Measurements from ENCODE around the gene NR1H4. TPM values are rescaled to one million over a fixed set of nuclear protein-coding genes. Genes with fewer than 3 reads are reported as not detected.

Gene NR1H4
- total and polyA plus RNA-seq, 9 of the 15 experiments (the other 6 are each of a cell fraction or from before 2014, with no cell fraction given): 0.03 TPM; not detected in 8

DNA sequence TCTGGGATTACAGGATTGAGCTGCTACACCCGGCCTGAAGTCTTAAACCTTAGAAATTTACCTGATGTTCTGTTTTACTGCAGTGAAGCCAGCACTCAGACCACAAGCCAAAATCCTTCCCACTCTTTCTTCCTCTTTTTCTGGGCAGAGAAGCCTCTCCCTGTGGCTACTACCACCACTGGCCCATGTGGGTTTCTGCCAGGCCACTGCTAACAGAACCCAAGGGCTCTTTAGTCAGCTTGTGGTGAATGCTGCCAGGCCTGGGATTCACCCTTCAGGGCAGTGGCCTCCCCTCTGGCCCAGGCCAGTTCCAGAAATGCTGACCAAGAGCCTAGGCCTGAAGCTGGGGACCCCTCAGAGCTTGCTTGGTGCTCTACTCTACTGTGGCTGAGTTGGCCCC is 135.1 kb downstream of the NR1H4 start:
- H3K27me3 ChIP-seq (ENCODE audit: control insufficient read depth in 2 of 2, insufficient read depth in 2 of 2, low read length in 2 of 2): no peaks in the 10 kb centered on the region
- intact Hi-C loops (cut with micrococcal nuclease): no loop called here
- no TSS peak for BruUV-seq (replicated peaks)
- ATAC-seq (no peak), FAIRE-seq (no peak), DNase-seq (ENCODE audit: extremely low read depth in 1 of 4, low spot score in 3 of 4) (no peak)
- H3K36me3 ChIP-seq (ENCODE audit: control insufficient read depth, insufficient read depth, low read length): no peaks in the 10 kb centered on the region
- H3K9me1 ChIP-seq (ENCODE audit: control insufficient read depth, insufficient read depth, low read length): no peaks in the 10 kb centered on the region
- CTCF ChIA-PET (ENCODE audit: low intra/inter-chr PET ratio): no interaction called here
- H3K4me3 ChIP-seq: no peak overlapping the region
- H4K20me1 ChIP-seq (replicated peaks; ENCODE audit: control insufficient read depth, insufficient read depth, low read length): no peaks in the 10 kb centered on the region
- H3K79me2 ChIP-seq (ENCODE audit: control insufficient read depth, insufficient read depth, low read length): no peaks in the 10 kb centered on the region
- POLR2A ChIA-PET: no interaction called here
- no peak overlapping the region for H3K27ac ChIP-seq (ENCODE audit: extremely low read depth, low read depth, low read length)
- no peaks in the 10 kb centered on the region; a peak in 1 of 5 replicates for H3K4me1 ChIP-seq (replicated peaks in 1 of 2; ENCODE audit: control insufficient read depth in 2 of 2, insufficient read depth in 2 of 2, low read length in 2 of 2)
- WGBS (ENCODE audit: insufficient coverage, low coverage, missing lambda C conversion rate): 33% methylated on average over 1 of the region's 1 CpG
- no peaks in the 10 kb centered on the region for H3K9me3 ChIP-seq (replicated peaks; ENCODE audit: control insufficient read depth, insufficient read depth, low read depth, low read length)
- no peak overlapping the region for H2AFZ ChIP-seq (ENCODE audit: low read depth, low read length)
- no peak overlapping the region for H3K4me2 ChIP-seq (ENCODE audit: insufficient read depth, low read length)
- H3K9ac ChIP-seq (ENCODE audit: insufficient read depth in 1 of 2, low read depth in 2 of 2, low read length in 2 of 2): no peak overlapping the region
- in situ Hi-C loops (cut with MboI): no loop called here
- TF ChIP-seq MNT (conservative IDR thresholded peaks at IDR 0.05): no peak
- no peak for TF ChIP-seq ZNF444 (CRISPR knock-in tag; IDR thresholded peaks at IDR 0.05)
- no peak for TF ChIP-seq PRPF4 (IDR thresholded peaks at IDR 0.05; ENCODE audit: insufficient read depth, low read depth, low read length, poor library complexity, severe bottlenecking)
- no peak for TF ChIP-seq NFYB (IDR thresholded peaks at IDR 0.05; ENCODE audit: extremely low read depth, insufficient read length)
- no peak for TF ChIP-seq JUN (IDR thresholded peaks at IDR 0.05; ENCODE audit: borderline replicate concordance, low read depth, low read length)
- TF ChIP-seq JUN (CRISPR knock-in tag; IDR thresholded peaks at IDR 0.05; ENCODE audit: borderline replicate concordance): no peak
- TF ChIP-seq FOXP1 (CRISPR knock-in tag; IDR thresholded peaks at IDR 0.05): no peak
- TF ChIP-seq DMBX1 (CRISPR knock-in tag; IDR thresholded peaks at IDR 0.05; ENCODE audit: borderline replicate concordance): no peak
- TF ChIP-seq HEY1 (CRISPR knock-in tag; IDR thresholded peaks at IDR 0.05; ENCODE audit: borderline replicate concordance): no peak
- no peak for TF ChIP-seq CTCFL (IDR thresholded peaks at IDR 0.05; ENCODE audit: borderline replicate concordance, insufficient read depth, low read depth, low read length, poor library complexity, severe bottlenecking)
- TF ChIP-seq CTCF (IDR thresholded peaks at IDR 0.05 in 2 of 3, conservative IDR thresholded peaks at IDR 0.05 in 1 of 3; ENCODE audit: insufficient read depth in 2 of 3, low read depth in 1 of 3, low read length in 3 of 3): no peak
- TF ChIP-seq RFX7 (CRISPR knock-in tag; IDR thresholded peaks at IDR 0.05): no peak

Data from K562 (cell line).